ENCODE results near the gene ARID1B. TPM values are rescaled to one million over a fixed set of nuclear protein-coding genes. Genes with fewer than 3 reads are reported as not detected.

The ARID1B gene
- total and polyA plus RNA-seq, 9 donors: 44.2 to 72.5 (median 63.5) TPM

- DNase-seq: no peak
- Histone ChIP-seq H3K4me1 (ENCODE audit: control insufficient read depth, insufficient read depth, low read length) (peaks cover 4% of the 10 kb centered on the region), H3K27ac (ENCODE audit: low read length) (no peak overlapping the region), H3K9me3 (replicated peaks; ENCODE audit: control insufficient read depth, low read depth, low read length) (no peaks in the 10 kb centered on the region), H3K36me3 (ENCODE audit: control insufficient read depth, insufficient read depth, low read length) (peaks cover 2% of the 10 kb centered on the region), H3K27me3 (ENCODE audit: control insufficient read depth, insufficient read depth, low read length) (no peaks in the 10 kb centered on the region), H3K4me3 (ENCODE audit: low read length) (no peak overlapping the region)
- 100% methylated on average over 1 of the region's 5 CpGs for WGBS (ENCODE audit: insufficient coverage)
Observed at GRCh38 chr6:156928972-156929371, 151.8 kb downstream of the ARID1B start.

GRCh38 chr6:156931283-156931682 lies 154.1 kb downstream of the ARID1B start:
- no peak for DNase-seq
- no CpG with 5 or more reads among the region's 3 CpGs for WGBS (ENCODE audit: insufficient coverage)
- Histone ChIP-seq H3K9me3 (replicated peaks; ENCODE audit: control insufficient read depth, low read depth, low read length) (no peaks in the 10 kb centered on the region), H3K4me1 (ENCODE audit: control insufficient read depth, insufficient read depth, low read length) (peaks cover 4% of the 10 kb centered on the region), H3K36me3 (ENCODE audit: control insufficient read depth, insufficient read depth, low read length) (peaks cover 2% of the 10 kb centered on the region), H3K27me3 (ENCODE audit: control insufficient read depth, insufficient read depth, low read length) (no peaks in the 10 kb centered on the region), H3K27ac (ENCODE audit: low read length) (no peak overlapping the region), H3K4me3 (ENCODE audit: low read length) (no peak overlapping the region)

GRCh38 chr6:156933201-156934068 lies 156.3 kb downstream of the ARID1B start:
- Histone ChIP-seq H3K9me3 (replicated peaks; ENCODE audit: control insufficient read depth, low read depth, low read length) (no peaks in the 10 kb centered on the region), H3K4me1 (ENCODE audit: control insufficient read depth, insufficient read depth, low read length) (peaks cover 4% of the 10 kb centered on the region), H3K27me3 (ENCODE audit: control insufficient read depth, insufficient read depth, low read length) (no peaks in the 10 kb centered on the region), H3K4me3 (ENCODE audit: low read length) (no peak overlapping the region), H3K36me3 (ENCODE audit: control insufficient read depth, insufficient read depth, low read length) (no peaks in the 10 kb centered on the region), H3K27ac (ENCODE audit: low read length) (no peak overlapping the region)
- DNase-seq: no peak
- WGBS (ENCODE audit: insufficient coverage): 62% methylated on average over 5 of the region's 7 CpGs

GRCh38 chr6:156934069-156934460 lies 156.9 kb downstream of the ARID1B start:
- Histone ChIP-seq H3K27ac (ENCODE audit: low read length) (no peak overlapping the region), H3K4me1 (ENCODE audit: control insufficient read depth, insufficient read depth, low read length) (peaks cover 4% of the 10 kb centered on the region)

DNA sequence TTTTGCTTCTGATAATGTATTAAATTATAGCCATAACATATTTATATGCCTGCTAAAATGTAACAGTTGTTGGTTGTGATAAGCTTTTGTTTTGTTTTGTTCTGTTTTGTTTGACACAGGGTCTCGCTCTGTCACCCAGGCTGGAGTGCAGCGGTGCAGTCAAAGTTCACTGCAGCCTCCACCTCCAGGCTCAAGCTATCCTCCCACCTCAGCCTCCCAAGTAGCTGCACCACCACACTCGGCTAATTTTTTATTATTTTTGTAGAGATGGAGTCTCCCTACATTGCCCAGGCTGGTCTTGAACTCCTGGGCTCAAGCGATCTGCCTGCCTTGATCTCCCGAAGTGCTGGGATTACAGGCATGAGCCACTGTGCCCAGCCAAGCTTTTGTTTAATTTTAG lies 157.8 kb downstream of the ARID1B start:
- Histone ChIP-seq H3K4me1 (ENCODE audit: control insufficient read depth, insufficient read depth, low read length) (peaks cover 4% of the 10 kb centered on the region), H3K36me3 (ENCODE audit: control insufficient read depth, insufficient read depth, low read length) (no peaks in the 10 kb centered on the region), H3K27ac (ENCODE audit: low read length) (no peak overlapping the region), H3K4me3 (ENCODE audit: low read length) (no peak overlapping the region), H3K27me3 (ENCODE audit: control insufficient read depth, insufficient read depth, low read length) (no peaks in the 10 kb centered on the region), H3K9me3 (replicated peaks; ENCODE audit: control insufficient read depth, low read depth, low read length) (no peaks in the 10 kb centered on the region)
- no peak for DNase-seq
- WGBS (ENCODE audit: insufficient coverage): 100% methylated on average over 1 of the region's 5 CpGs

More at GRCh38 chr6:156934069-156934460, 156.9 kb downstream of the ARID1B start:
- Histone ChIP-seq H3K9me3 (replicated peaks; ENCODE audit: control insufficient read depth, low read depth, low read length) (no peaks in the 10 kb centered on the region), H3K4me3 (ENCODE audit: low read length) (no peak overlapping the region), H3K27me3 (ENCODE audit: control insufficient read depth, insufficient read depth, low read length) (no peaks in the 10 kb centered on the region), H3K36me3 (ENCODE audit: control insufficient read depth, insufficient read depth, low read length) (no peaks in the 10 kb centered on the region)
- no CpG with 5 or more reads among the region's 2 CpGs for WGBS (ENCODE audit: insufficient coverage)
- DNase-seq: no peak

DNA sequence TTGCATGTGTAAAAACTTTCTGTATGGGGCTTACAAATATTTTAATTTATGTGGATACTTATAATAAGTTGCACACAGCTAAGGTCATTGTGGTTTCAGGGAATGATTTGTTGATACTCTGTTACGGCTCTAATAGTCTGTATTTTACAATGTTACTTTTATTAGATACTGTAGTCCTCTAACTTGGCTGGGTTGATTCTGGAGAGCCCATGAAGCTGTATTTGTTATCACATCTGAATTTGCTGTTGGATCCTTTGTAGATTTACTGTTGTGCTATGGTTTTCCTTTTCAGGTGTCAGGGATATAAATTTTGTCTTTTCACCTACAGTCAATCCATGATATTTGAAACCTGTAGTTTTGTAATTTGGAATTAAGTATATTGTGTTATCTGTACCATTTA lies 161.0 kb downstream of the ARID1B start:
- Histone ChIP-seq H3K27me3 (ENCODE audit: control insufficient read depth, insufficient read depth, low read length) (no peaks in the 10 kb centered on the region), H3K9me3 (replicated peaks; ENCODE audit: control insufficient read depth, low read depth, low read length) (no peaks in the 10 kb centered on the region), H3K4me1 (ENCODE audit: control insufficient read depth, insufficient read depth, low read length) (peaks cover 3% of the 10 kb centered on the region), H3K4me3 (ENCODE audit: low read length) (no peak overlapping the region), H3K27ac (ENCODE audit: low read length) (no peak overlapping the region), H3K36me3 (ENCODE audit: control insufficient read depth, insufficient read depth, low read length) (no peaks in the 10 kb centered on the region)
- no CpG with 5 or more reads among the region's 1 CpG for WGBS (ENCODE audit: insufficient coverage)
- DNase-seq: no peak

DNA sequence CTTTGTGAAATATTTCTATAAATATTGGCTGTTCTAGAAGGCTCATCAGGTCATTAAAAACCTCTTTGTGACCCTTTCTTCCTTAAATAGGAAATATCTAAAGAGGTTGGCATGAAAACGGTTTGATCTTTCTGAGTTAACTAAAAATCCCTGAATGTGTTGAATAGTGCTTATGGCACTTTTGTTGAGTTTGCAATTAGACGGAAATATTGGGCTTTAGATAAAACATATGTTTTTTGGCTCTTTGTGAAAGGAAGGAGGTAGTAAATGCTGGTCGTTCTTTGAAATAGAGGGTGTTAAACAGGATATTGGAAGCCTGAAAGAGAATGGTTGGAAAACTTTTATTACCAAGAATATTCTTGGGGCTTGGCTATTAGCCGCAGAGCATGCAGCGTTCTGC lies 163.0 kb downstream of the ARID1B start:
- WGBS (ENCODE audit: insufficient coverage): 63% methylated on average over 4 of the region's 5 CpGs
- no peaks in the 10 kb centered on the region for H3K36me3 ChIP-seq (ENCODE audit: control insufficient read depth, insufficient read depth, low read length)
- H3K4me1 ChIP-seq (ENCODE audit: control insufficient read depth, insufficient read depth, low read length): peaks cover under 1% of the 10 kb centered on the region
- H3K9me3 ChIP-seq (replicated peaks; ENCODE audit: control insufficient read depth, low read depth, low read length): no peaks in the 10 kb centered on the region
- H3K27me3 ChIP-seq (ENCODE audit: control insufficient read depth, insufficient read depth, low read length): no peaks in the 10 kb centered on the region
- no peak for DNase-seq
- H3K27ac ChIP-seq (ENCODE audit: low read length): no peak overlapping the region
- H3K4me3 ChIP-seq (ENCODE audit: low read length): no peak overlapping the region

GRCh38 chr6:156942266-156942665 lies 165.1 kb downstream of the ARID1B start:
- H3K36me3 ChIP-seq (ENCODE audit: control insufficient read depth, insufficient read depth, low read length): no peaks in the 10 kb centered on the region
- no peaks in the 10 kb centered on the region for H3K9me3 ChIP-seq (replicated peaks; ENCODE audit: control insufficient read depth, low read depth, low read length)
- H3K27ac ChIP-seq (ENCODE audit: low read length): no peak overlapping the region
- peaks cover 2% of the 10 kb centered on the region for H3K4me1 ChIP-seq (ENCODE audit: control insufficient read depth, insufficient read depth, low read length)
- WGBS (ENCODE audit: insufficient coverage): 95% methylated on average over 2 of the region's 2 CpGs
- H3K4me3 ChIP-seq (ENCODE audit: low read length): no peak overlapping the region
- no peak for DNase-seq
- no peaks in the 10 kb centered on the region for H3K27me3 ChIP-seq (ENCODE audit: control insufficient read depth, insufficient read depth, low read length)

- no peak overlapping the region for H3K4me3 ChIP-seq (ENCODE audit: low read length)
- no peaks in the 10 kb centered on the region for H3K27me3 ChIP-seq (ENCODE audit: control insufficient read depth, insufficient read depth, low read length)
- H3K9me3 ChIP-seq (replicated peaks; ENCODE audit: control insufficient read depth, low read depth, low read length): no peaks in the 10 kb centered on the region
- WGBS (ENCODE audit: insufficient coverage): no CpG with 5 or more reads among the region's 6 CpGs
- DNase-seq: no peak
- no peak overlapping the region for H3K27ac ChIP-seq (ENCODE audit: low read length)
- H3K36me3 ChIP-seq (ENCODE audit: control insufficient read depth, insufficient read depth, low read length): no peaks in the 10 kb centered on the region
- peaks cover 2% of the 10 kb centered on the region for H3K4me1 ChIP-seq (ENCODE audit: control insufficient read depth, insufficient read depth, low read length)
Observed at GRCh38 chr6:156943166-156943565, 166.0 kb downstream of the ARID1B start.

DNA sequence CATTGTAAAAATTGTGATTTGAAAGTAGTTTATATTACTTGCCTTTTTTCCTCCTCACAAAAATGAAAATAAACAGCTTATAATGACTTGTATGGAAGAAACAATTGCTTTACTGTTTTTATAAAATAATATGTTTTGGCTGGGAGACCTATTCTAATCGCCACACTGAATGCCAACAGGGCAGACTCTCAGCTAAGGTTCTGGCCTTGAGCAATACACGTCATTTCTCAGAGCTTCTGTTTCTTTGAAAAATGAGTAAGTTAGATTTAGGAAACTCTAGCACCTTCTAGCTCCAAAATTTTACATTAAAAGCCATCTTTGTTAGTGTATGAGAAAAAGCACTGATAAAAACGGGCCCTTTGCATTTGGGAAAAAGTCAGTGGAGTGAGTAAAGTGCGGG lies 166.6 kb downstream of the ARID1B start:
- H3K4me1 ChIP-seq (ENCODE audit: control insufficient read depth, insufficient read depth, low read length): peaks cover 2% of the 10 kb centered on the region
- no peaks in the 10 kb centered on the region for H3K9me3 ChIP-seq (replicated peaks; ENCODE audit: control insufficient read depth, low read depth, low read length)
- DNase-seq: no peak
- H3K27ac ChIP-seq (ENCODE audit: low read length): no peak overlapping the region
- no peak overlapping the region for H3K4me3 ChIP-seq (ENCODE audit: low read length)
- WGBS (ENCODE audit: insufficient coverage): 80% methylated on average over 1 of the region's 4 CpGs
- no peaks in the 10 kb centered on the region for H3K27me3 ChIP-seq (ENCODE audit: control insufficient read depth, insufficient read depth, low read length)
- no peaks in the 10 kb centered on the region for H3K36me3 ChIP-seq (ENCODE audit: control insufficient read depth, insufficient read depth, low read length)
